ENCODE results near the gene SCN8A. TPM values are rescaled to one million over a fixed set of nuclear protein-coding genes. Genes with fewer than 3 reads are reported as not detected.
A peak's percentile ranks its signal among the peaks of the same experiment; 100 is the strongest.

SCN8A gene
- total RNA-seq, 1 donor = 33.7 TPM

GRCh38 chr12:51763743-51764142 is 172.7 kb downstream of the SCN8A start:
- TF ChIP-seq CTCF (IDR thresholded peaks at IDR 0.05; ENCODE audit: insufficient read depth, low read depth, low read length) = no peak

GRCh38 chr12:51766067-51766676 is 175.1 kb downstream of the SCN8A start:
- H3K4me3 ChIP-seq (ENCODE audit: low read depth, low read length) = no peak overlapping the region
- DNase-seq (ENCODE audit: low read depth) = no peak
- TF ChIP-seq CTCF (IDR thresholded peaks at IDR 0.05; ENCODE audit: insufficient read depth, low read depth, low read length) = no peak

More at GRCh38 chr12:51763743-51764142, 172.7 kb downstream of the SCN8A start:
- no peak for DNase-seq (ENCODE audit: low read depth)
- H3K4me3 ChIP-seq (ENCODE audit: low read depth, low read length) = no peak overlapping the region

- no peak for TF ChIP-seq CTCF (IDR thresholded peaks at IDR 0.05; ENCODE audit: insufficient read depth, low read depth, low read length)
- no peak overlapping the region for H3K4me3 ChIP-seq (ENCODE audit: low read depth, low read length)
- peak; percentile 11 for DNase-seq (ENCODE audit: low read depth)
Measured at GRCh38 chr12:51771008-51771407, 180.0 kb downstream of the SCN8A start.

GRCh38 chr12:51773145-51773869 is 182.3 kb downstream of the SCN8A start:
- no peak for TF ChIP-seq CTCF (IDR thresholded peaks at IDR 0.05; ENCODE audit: insufficient read depth, low read depth, low read length)
- DNase-seq (ENCODE audit: low read depth) = peak; percentile 48

GRCh38 chr12:51774933-51775332 is 183.9 kb downstream of the SCN8A start:
- DNase-seq (ENCODE audit: low read depth) = no peak
- no peak for TF ChIP-seq CTCF (IDR thresholded peaks at IDR 0.05; ENCODE audit: insufficient read depth, low read depth, low read length)
- H3K4me3 ChIP-seq (ENCODE audit: low read depth, low read length) = no peak overlapping the region

More at GRCh38 chr12:51773145-51773869, 182.3 kb downstream of the SCN8A start:
- no peak overlapping the region for H3K4me3 ChIP-seq (ENCODE audit: low read depth, low read length)

GRCh38 chr12:51777457-51777856 is 186.4 kb downstream of the SCN8A start:
- no peak for TF ChIP-seq CTCF (IDR thresholded peaks at IDR 0.05; ENCODE audit: insufficient read depth, low read depth, low read length)
- H3K4me3 ChIP-seq (ENCODE audit: low read depth, low read length) = no peak overlapping the region
- no peak for DNase-seq (ENCODE audit: low read depth)

All from fibroblast of villous mesenchyme (primary cell).